ENCODE results near the gene DCLK1. TPM values are rescaled to one million over a fixed set of nuclear protein-coding genes. Genes with fewer than 3 reads are reported as not detected.
"Not testable (repeated sequence)": the region's sequence is repeated elsewhere in the genome, so short reads cannot be mapped to it uniquely, and the experiment has no call there.

DCLK1 gene
- total RNA-seq, 2 experiments from 2014 or later, result not detected

- DNase-seq (peak; percentile 31), ATAC-seq (no peak)
- no peak overlapping the region for H3K4me3 Mint-ChIP-seq
- CTCF ChIA-PET, result interaction anchor here (0.6 to 3.9 kb wide), 9 partner anchors 16 to 757 kb away, joined by 3 to 38 read pairs (median 3); no protein-coding TSS in a partner anchor
- no peaks in the 10 kb centered on the region for H3K36me3 Mint-ChIP-seq (ENCODE audit: low read depth)
- POLR2A ChIA-PET, result no interaction called here
- intact Hi-C loops (cut with micrococcal nuclease), result loop anchor here (1.0 kb wide), 1 partner anchor 297 kb away; no protein-coding TSS in a partner anchor
- H3K4me1 Mint-ChIP-seq (ENCODE audit: low read depth), result no peaks in the 10 kb centered on the region
- peaks cover 3% of the 10 kb centered on the region for H3K27me3 Mint-ChIP-seq
- H3K27ac Mint-ChIP-seq, result no peak overlapping the region
- TF ChIP-seq, protein P1, sequence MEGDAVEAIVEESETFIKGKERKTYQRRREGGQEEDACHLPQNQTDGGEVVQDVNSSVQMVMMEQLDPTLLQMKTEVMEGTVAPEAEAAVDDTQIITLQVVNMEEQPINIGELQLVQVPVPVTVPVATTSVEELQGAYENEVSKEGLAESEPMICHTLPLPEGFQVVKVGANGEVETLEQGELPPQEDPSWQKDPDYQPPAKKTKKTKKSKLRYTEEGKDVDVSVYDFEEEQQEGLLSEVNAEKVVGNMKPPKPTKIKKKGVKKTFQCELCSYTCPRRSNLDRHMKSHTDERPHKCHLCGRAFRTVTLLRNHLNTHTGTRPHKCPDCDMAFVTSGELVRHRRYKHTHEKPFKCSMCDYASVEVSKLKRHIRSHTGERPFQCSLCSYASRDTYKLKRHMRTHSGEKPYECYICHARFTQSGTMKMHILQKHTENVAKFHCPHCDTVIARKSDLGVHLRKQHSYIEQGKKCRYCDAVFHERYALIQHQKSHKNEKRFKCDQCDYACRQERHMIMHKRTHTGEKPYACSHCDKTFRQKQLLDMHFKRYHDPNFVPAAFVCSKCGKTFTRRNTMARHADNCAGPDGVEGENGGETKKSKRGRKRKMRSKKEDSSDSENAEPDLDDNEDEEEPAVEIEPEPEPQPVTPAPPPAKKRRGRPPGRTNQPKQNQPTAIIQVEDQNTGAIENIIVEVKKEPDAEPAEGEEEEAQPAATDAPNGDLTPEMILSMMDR (IDR thresholded peaks at IDR 0.05), result peak; percentile 92
- H3K9me3 Mint-ChIP-seq, result peaks cover 6% of the 10 kb centered on the region
These were observed 152.4 kb downstream of the DCLK1 start for GRCh38 chr13:35978607-35979316.

- H3K4me1 Mint-ChIP-seq (ENCODE audit: low read depth), result no peaks in the 10 kb centered on the region
These were observed 154.1 kb downstream of the DCLK1 start for GRCh38 chr13:35977060-35977459.

DNA sequence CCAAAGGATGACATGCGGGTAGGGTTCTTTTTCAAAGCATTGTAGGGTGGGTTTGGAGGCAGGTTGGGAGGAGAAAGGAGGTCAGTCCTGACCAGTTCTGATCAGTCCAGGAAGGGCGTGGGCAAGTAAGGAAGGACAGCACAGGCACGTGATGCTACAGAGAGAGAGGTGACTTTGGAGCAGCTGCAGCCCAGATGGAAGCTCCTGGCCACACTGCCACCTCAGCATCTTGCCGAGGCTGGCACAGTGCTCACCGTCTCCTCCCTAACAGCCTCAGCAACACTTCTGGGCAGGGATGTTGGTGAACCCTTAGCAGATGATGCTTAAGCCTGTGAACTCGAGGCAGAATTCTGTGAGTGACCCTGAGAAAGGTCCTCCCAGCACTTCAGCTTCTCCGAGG, 155.1 kb downstream of the DCLK1 start:
- Mint-ChIP-seq H3K4me3 (no peak overlapping the region), H3K27ac (no peak overlapping the region), H3K9me3 (peaks cover 8% of the 10 kb centered on the region), H3K27me3 (peaks cover 4% of the 10 kb centered on the region), H3K36me3 (ENCODE audit: low read depth) (no peaks in the 10 kb centered on the region), H3K4me1 (ENCODE audit: low read depth) (no peaks in the 10 kb centered on the region)
- POLR2A ChIA-PET, result no interaction called here
- DNase-seq, result no peak
- TF ChIP-seq, protein P1 (IDR thresholded peaks at IDR 0.05), result no peak
- intact Hi-C loops (cut with micrococcal nuclease), result no loop called here
- CTCF ChIA-PET, result interaction anchor here (3.9 kb wide), 1 partner anchor 298 kb away, joined by 38 read pairs; no protein-coding TSS in a partner anchor
- ATAC-seq, result no peak

More at GRCh38 chr13:35977060-35977459, 154.1 kb downstream of the DCLK1 start:
- DNase-seq (no peak), ATAC-seq (no peak)
- TF ChIP-seq, protein P1 (IDR thresholded peaks at IDR 0.05), result no peak
- Mint-ChIP-seq H3K4me3 (no peak overlapping the region), H3K27ac (no peak overlapping the region), H3K9me3 (peaks cover 8% of the 10 kb centered on the region), H3K36me3 (ENCODE audit: low read depth) (no peaks in the 10 kb centered on the region), H3K27me3 (peaks cover 4% of the 10 kb centered on the region)
- intact Hi-C loops (cut with micrococcal nuclease), result no loop called here
- CTCF ChIA-PET, result interaction anchor here (0.9 to 3.9 kb wide), 3 partner anchors 17 to 298 kb away, joined by 3 to 38 read pairs (median 4); no protein-coding TSS in a partner anchor
- POLR2A ChIA-PET, result no interaction called here

GRCh38 chr13:35966951-35967350, 164.2 kb downstream of the DCLK1 start:
- H3K36me3 Mint-ChIP-seq (ENCODE audit: low read depth); DNase-seq; H3K9me3 Mint-ChIP-seq; H3K27me3 Mint-ChIP-seq; H3K27ac Mint-ChIP-seq; H3K4me1 Mint-ChIP-seq (ENCODE audit: low read depth); POLR2A ChIA-PET; CTCF ChIA-PET; H3K4me3 Mint-ChIP-seq; intact Hi-C loops (cut with micrococcal nuclease); ATAC-seq: not testable (repeated sequence)

GRCh38 chr13:35966024-35966423, 165.2 kb downstream of the DCLK1 start:
- Mint-ChIP-seq H3K4me1 (ENCODE audit: low read depth) (no peaks in the 10 kb centered on the region), H3K27ac (no peak overlapping the region), H3K27me3 (no peaks in the 10 kb centered on the region), H3K9me3 (peaks cover 6% of the 10 kb centered on the region), H3K36me3 (ENCODE audit: low read depth) (peaks cover 2% of the 10 kb centered on the region), H3K4me3 (no peak overlapping the region)
- intact Hi-C loops (cut with micrococcal nuclease), result no loop called here
- CTCF ChIA-PET, result no interaction called here
- DNase-seq (no peak), ATAC-seq (no peak)
- POLR2A ChIA-PET, result no interaction called here
- TF ChIP-seq, protein P1 (IDR thresholded peaks at IDR 0.05), result no peak

All from activated CD8-positive, alpha-beta T cell treated with anti-CD3 and anti-CD28 coated beads for 36 hours (primary cell).